ENCODE results near the gene GNRH2.

- TF ChIP-seq POLR2AphosphoS5 (IDR thresholded peaks at IDR 0.05) (no peak), CTCF (IDR thresholded peaks at IDR 0.05) (no peak)
These were observed 31.7 kb upstream of the GNRH2 start for GRCh38 chr20:3011752-3012151.
